Measurements from ENCODE around the gene TIMM10.

TIMM10 gene, protein sequence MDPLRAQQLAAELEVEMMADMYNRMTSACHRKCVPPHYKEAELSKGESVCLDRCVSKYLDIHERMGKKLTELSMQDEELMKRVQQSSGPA

DNA sequence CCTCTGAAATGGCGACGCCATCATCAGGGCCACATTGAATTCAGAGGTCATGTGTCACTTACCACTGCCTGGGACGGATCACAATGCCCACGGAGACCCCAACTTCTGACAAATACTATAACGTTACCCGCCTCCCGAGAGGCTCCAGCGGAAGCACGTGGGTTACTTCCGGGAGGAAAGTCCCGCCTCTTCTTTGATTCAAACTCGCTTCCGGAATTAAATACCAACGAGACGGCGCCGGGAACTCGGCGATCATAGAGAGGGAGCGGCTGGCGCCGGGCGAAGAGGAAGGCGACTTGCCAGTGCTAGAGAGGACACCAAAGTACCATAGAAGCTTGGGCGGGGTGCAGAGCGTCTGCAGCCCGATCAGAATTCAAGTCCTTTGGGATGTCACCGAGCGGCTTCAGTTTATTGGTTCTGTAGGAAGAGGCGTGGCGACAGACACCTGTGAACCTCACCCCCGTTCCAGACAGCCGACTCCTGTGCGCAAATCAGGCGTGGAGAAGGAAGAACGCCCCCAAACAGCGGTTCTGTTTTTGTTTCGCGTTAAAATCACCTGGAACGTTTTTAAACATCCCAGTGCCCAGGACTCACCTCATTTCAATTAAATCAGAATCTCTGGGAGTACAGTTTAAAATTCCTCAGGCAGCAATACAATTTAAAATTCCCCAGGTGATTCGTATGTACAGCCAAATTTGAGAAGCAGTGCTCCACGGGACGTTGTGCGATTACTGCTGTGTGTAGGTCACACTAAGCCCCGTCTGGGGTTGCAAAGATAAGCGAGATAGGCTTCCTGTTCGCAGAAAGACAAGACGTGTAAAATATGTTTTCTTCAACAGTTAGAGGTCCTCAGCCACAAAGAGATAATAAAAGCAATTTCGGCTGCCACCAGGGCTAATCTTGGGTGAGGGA is at the start of gene TIMM10:
Gene TIMM10, minus strand, starts transcription at position 159 of the 912 bp plus-strand sequence. CDS start 565 bp downstream, outside the sequence.
- DNase-seq: peak; percentile 97

DNA sequence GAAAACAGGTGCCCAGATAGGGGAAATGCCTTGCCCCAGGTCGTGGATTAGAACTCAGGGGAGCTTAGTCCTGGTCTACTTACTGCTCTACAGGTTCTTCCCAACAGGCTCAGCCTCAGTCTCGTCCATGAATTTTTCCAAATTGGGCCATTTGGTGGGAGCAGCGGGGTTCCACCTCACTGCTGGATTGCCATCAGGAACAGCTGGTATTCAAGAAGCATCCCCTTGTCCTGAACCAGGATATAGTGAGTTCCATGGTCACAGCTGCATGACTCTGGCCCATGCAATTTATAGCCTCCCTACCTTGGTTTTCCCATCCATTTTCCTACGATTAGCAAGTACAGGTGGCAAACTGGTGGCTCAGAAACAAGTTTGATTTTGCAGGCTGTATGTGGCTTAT is 43.5 kb upstream of the TIMM10 start:
- no peak for DNase-seq

DNA sequence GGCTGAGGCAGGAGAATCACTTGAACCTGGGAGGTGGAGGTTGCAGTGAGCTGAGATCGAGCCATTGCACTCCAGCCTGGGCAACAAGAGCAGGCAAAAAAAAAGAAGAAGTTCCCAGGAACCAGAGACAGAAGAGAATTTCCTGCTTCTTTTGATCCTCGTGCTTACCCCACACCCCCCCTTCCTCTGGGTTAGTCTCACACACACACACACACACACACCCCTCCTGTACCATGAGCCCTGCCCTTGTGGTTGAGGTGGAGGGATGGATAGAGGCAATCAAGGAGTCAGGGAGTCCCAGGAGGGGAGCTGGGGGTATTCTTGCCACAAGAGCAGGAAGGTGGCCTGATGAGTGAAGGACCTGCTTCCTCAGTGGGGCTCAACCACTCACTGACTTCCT is 41.1 kb upstream of the TIMM10 start:
- DNase-seq: no peak

DNA sequence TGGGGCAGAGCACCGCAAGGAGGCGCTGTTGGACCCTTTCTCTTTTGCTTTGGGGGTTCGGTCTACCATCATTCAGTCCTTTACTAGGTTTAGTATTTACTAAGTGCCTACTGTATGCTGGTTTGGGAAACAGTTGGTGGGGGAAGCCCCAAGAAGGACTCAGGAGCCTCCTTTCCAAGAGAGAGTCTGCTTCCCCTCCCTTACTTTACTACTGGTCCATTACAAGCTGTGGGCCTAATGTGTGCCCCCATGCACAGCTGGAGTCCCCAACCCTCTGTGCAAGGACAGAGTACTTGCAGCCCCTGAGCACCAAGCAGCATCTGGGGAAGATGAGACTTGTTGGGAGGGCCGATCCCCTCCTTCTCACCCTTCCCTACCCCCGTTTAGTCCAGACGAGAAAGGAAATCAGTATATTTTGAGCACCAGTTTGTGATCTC is 37.8 kb upstream of the TIMM10 start:
- DNase-seq: no peak

DNA sequence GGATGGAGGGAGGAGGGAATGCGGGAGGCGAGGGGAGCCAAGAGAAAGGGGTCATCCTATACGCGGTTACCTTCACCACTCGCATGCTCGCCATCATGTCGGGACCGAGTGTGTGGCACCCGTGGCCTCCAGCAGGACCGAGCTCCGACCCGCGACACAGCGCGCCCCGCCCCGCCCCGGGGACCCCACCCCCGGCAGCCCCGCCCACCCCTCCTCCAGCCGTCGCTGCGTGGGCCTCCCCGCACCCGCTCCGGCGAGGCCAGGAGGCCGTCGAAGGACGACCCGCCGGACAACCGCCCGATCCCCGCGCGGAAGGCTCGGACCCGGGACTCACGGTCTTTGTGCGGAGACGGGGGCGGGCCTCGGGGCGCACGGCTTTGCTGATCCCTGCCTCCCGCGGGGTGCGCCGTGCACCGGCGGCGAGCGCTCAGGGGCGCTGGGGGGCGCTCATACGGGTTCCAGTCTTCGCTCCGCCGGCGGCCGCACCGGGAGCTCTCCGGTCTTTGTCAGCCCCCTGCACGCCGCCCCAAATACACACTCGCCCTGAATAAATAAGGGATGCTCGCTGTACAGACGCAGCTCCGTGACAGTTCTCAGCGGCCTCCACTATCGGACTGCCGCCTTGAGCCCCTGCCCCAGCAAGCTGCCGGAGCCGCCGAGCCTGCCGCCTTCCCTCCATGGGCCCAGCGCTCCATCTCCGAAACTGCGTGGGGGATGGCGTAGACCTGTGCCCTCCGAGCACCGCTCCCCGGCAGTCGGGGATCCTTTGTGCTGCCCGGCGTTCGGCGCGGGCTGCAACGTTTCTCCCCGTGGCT is 37.2 kb upstream of the TIMM10 start, which contains the start of gene UBE2L6:
Gene UBE2L6, minus strand, starts transcription at position 158 of the 815 bp plus-strand sequence. Its CDS starts 61 bp downstream, at position 97.
- peak; percentile 36 for DNase-seq

DNA sequence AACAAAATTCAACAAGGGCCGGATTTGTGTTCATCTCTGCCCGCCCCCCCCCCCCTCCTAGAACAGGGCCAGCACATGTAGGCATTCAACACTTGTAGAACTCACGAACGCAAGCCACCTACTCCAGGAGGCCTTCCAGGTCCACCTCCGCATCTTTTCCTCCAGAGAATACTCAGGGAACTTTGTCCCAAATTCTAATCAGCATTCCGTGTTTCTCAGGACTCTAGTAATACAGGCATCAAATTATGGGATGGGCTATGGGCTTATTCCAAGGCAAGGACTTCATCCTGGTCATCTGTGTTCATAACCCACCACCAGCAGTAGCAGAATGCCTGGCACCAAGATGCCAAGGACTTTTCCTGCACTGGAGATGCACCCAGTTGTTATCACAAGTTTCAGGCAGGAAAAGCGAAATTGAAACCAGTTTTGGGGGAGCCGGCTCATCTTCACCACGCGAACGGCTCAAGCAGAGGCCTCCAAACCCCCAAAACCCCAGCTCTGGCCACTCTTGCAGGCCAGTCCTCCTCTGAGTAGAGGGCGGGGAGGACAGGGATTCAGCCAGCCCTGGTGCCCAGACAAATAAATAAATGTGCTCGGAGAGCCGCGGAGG is 36.5 kb upstream of the TIMM10 start:
- no peak for DNase-seq

DNA sequence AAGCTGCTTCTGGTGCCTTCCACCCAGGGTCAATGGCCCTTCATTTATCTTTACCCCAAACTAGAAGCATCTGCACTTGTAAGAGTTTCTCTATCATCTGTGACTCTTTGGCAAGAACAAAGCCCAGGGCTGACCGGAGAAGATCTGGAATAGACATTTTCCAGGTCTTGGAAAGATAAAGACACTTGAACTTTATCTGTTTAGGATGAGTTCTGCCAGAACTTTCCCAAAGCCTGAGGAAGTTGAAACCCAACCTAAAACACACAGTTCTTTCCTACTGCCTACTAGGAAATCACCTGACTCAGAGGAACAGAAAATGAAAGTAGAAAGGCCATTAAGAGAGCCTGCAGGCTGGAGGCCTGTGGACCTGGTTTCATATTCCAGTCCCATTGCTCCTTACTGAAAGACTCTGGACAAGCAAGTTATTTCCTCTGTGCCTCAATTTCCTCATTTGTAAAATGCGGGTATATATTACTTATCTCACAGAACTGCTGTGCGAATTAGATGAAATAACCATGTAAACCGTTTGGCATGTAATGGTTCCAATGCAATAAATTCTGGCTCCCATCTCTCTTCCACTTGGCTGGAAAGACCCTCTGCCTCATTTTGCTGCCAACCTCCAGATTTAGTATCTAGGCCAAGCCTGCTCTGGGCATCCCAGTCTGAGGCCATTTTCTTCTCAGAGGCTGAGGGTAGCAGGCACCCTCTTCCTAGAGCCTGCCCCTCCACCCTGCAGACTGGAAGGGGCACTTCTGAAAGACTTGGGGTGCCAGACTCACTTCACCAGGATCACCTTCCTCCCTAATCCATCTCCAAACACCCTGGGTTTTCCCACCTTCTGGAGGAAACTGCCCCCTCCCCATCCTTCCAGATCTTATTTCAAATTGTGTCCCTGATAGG is 35.7 kb upstream of the TIMM10 start:
- no peak for DNase-seq

DNA sequence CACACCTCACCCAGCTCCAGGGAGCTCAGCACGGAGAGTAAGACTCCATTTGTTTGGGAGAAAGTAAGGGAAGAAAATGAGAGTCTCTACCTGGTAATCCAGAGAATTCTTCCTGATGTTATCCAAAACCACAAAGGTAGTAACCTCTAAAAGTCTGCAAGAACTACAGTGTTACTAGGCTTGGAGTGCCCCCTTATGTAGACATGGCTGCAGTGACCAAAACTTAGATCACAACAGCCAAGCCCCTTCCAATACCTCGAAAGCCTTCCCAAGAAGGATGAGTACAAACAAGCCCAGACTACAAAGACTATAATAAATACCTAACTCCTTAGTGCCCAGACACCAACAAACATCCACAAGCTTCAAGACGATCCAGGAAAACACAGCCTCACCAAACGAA is 32.0 kb upstream of the TIMM10 start:
- no peak for DNase-seq

DNA sequence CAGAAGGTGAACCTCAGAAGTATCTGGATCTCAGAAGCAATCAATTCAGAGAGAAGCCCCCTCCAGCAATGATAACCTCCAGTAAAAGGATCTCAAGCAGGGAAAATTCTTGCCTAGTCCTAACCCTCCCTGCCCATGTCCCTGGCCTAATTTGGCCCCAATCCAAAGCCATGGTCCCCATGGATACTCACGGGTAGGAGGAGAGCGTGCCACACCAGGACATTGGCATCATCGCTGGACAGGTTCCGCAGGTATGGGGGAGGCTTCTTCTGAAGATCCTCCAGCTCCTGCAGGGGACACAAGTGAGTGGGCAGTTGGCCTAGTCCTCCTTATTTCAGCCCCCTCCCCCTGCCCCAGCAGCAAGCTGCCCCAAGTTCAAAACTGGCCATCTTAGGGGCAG is 29.6 kb upstream of the TIMM10 start:
- DNase-seq: no peak

DNA sequence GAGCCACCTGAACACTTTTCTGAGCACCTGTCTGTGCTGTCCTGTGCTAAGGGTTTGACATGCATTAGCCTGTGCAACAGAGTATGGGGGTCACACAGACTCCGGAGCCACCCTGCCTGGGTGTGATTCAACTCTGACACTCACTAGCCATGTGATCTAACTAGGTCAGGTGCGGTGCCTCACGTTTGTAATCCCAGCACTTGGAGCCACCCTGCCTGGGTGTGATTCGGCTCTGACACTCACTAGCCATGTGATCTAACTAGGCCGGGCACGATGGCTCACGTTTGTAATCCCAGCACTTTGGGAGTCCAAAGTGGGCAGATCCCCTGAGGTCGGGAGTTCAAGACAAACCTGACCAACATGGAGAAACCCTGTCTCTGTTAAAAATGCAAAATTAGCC is 25.5 kb upstream of the TIMM10 start:
- DNase-seq: no peak

DNA sequence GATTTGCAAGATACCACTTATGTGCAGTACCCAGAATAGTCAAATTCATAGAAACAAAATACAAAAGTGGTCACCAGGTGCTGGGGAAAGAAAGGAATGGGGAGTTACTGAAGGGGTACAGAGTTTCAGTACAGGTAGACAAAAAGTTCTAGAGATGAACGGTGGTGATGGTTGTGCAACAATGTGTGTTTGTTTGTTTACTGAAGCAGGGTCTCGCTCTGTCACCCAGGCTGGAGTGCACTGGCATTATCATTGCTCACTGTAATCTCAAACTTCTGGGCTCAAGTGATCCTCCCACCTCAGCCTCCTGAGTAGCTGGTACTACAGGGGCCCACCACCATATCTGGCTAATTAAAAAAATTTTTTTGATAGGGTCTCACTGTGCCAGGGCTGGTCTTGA is 24.8 kb upstream of the TIMM10 start:
- no peak for DNase-seq

DNA sequence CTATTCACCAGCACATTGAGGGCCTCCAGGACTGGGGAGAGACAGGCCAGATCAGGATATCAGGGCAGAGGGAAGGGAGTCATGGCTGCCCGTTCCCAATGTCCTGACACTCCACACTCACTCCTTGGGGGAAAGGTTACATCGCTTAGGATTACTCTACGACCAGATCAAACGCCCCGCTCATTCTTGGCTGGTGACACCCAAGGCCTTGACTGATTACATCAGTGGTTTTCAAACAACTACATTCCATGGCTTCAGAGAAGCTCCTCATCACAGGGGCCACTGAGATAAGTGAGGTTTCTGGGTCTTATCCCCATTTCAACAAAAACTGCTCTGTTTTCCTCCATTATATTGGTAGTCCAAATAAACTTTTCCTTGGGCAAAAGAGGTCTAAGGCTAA is 21.9 kb upstream of the TIMM10 start:
- no peak for DNase-seq

DNA sequence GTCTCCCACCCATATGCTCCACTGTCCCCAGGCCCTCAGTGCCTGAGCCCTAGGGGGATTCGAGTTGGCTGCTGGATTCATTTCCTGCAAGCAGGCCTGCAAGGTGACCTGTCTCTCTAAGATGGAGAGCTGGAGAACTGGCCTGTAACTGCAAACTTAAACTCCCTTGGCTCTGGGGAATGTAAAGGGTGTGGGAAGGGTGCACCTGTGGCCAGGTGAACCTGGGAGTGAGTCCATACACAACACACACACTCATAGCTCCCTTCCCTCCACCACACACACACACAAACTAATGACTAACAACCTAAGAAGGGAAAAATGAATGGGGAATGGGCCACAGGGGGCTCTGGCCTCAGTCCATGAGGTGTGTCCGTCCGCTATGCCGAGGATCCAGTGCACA is 21.4 kb upstream of the TIMM10 start:
- DNase-seq: no peak

DNA sequence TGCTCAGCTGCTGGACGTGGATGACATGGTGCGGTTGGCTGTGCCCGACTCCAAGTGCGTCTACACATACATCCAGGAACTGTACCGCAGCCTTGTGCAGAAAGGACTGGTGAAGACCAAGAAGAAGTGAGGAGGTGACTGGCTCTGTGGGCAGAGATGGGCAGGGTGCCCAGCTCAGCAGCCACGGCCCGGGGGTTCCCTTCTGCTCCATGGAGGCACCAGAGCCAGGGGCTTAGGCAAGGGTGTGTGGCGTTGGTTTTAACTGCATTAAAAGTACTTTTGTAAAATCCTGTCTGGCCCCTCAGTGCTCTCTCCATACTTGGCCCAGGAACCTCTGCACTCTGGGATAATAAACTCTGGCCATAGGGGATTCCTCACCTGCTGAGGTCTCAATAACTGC is 19.4 kb upstream of the TIMM10 start:
- no peak for DNase-seq

DNA sequence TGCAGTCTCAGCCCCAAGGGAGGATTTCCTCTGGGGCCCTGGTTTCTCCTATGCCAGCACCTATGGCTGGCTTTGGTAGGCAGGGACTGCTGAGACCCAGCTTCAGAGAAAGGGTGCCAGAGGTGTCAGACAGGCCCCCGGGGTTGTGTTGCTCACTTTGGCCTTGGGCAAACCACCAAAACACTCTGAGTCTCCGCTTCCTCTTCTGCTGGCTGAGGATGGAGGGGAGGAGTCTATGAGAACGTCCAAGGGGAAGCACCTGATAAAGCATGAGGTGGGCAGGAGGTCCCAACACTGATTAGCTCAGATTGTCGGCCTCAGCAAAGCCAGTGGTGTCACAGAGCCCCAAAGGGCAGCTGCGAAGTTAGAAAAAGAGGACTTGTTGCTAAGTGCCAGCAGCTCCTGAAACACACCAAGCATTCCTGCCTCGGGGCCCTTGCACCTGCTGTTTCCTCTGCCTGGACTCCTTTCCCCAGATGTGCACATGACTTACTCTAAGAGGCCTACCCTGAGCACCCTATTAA is 17.4 kb upstream of the TIMM10 start:
- no peak for DNase-seq

DNA sequence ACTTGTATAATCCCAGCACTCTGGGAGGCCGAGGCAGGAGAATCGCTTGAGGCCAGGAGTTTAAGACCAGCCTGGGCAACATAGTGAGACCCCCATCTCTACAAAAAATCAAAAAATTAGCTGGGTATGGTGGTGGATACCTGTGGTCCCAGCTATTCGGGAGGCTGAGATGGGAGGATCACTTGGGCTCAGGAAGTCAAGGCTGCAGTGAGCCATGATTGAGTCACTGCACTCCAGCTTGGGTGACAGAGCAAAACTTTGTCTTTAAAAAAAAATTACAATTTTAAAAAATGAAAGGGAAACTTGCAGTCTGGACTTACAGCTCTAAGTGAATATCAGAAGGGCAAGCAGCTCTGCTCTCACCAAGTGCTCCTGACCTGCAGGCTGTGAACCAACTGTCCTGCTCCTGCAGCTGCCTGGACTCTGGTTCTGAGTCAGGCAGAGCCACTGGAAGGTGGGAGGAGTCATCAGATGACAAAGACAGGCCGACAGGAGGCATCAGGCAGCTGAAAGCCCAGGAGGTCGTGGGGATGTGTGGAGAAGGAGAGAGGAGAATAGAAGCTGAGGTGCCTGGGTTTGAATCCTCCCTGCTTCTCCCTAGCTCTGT is 16.4 kb upstream of the TIMM10 start:
- no peak for DNase-seq

DNA sequence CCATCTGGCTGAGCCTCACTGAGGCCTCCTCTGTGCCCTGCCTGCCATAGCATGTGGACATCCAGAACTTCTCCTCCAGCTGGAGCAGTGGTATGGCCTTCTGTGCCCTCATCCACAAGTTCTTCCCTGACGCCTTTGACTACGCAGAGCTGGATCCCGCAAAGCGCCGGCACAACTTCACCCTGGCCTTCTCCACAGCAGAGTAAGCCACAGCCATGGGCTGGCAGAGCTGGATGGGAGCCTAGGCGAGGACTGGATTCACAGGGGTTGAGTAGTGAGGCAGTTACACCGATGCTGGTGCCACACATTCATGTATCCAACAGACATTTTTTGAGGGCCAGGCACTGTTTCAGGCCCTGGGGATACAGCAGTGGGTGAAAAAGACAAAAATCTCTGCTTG is 15.9 kb upstream of the TIMM10 start:
- DNase-seq: no peak

DNA sequence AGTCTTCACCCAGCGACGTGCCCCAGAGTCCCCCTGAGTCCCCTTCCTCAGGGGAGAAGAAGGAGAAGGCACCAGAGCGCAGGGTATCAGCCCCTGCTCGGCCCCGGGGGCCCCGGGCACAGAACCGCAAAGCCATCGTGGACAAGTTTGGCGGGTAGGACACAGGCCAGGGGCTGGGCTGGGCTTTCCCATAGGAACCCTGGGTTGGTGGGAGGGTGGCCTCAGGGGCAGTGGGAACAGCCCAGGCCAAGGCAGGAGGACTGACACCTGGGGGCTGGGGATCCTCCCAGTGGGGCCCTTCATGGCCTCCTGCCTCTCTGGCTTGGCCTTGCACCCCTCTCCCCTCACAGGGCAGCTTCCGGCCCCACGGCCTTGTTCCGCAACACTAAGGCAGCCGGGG is 15.3 kb upstream of the TIMM10 start:
- DNase-seq: no peak

DNA sequence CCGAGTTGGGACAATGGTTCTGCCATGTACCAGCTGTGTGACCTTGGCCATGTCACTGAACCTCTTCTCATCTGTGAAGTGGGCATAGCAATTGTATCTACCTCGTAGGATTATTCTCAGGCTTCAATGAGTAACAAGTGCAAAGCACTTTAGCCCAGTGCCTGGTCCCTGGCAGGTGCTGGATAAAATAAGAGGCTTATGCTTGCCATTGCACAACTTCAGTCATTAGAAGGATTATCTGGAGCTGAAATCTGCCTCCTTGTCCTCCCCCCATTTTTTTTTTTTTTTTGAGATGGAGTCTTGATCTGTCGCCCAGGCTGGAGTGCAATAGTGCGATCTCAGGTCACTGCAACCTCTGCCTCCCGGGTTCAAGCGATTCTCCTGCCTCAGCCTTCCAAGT is 14.0 kb upstream of the TIMM10 start:
- DNase-seq: no peak

DNA sequence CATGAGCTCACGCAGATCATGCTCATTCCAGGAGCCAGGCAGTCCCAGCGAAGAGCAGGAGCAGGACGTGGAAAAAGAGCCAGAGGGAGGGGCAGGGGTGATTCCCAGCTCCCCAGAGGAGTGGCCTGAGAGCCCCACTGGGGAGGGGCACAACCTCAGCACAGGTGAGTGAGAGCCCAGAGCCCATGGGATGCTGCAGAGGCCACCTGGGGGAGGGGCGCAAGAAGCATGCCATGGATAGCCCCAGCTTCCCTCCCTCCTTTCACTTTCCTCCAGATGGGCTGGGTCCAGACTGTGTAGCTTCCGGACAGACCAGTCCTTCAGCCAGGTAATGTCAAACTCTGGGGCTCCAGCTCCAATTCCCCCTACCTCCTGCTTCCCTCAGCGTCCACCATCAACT is 13.0 kb upstream of the TIMM10 start:
- no peak for DNase-seq

DNA sequence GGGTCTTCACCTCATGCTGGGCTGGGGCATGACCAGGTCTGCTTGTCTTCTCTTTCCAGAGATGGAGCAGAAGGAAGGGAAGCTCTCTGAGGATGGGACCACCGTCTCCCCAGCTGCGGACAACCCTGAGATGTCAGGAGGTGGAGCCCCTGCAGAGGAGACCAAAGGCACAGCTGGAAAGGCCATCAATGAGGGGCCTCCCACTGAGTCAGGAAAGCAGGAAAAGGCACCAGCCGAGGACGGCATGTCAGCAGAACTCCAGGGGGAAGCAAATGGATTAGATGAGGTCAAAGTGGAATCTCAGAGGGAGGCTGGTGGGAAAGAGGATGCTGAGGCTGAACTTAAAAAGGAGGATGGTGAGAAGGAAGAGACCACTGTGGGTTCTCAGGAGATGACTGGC is 12.0 kb upstream of the TIMM10 start:
- DNase-seq: no peak
